ENCODE results near the gene POC1B.

DNA sequence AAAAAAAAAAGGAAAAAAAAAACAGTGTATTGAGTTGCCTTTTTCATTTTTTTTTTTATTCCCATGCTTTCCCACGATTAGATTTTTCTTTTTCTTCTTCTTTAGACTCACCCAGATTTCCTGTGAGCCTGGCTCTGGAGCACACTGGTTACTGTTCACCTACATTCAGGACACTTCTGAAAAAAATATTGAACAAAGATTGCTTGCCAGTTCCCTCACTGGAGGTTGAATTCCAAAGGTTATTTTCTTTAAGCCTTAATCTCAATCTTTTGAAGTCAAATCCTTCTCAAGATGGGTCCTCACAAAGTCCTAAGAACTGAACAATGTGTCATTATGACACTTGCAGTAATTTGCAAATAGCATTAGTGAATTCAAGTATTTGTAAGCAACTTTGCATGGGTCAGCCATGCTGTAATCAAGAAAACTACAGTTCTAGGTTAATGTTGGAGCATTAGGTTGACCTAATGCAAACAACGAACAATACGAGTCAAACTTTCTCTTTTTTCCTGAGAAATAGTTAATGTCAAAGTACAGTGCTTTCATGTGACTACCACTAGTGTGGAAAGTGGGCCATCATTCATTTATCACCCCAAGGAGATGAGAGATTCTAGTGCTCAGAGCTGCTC, 124.3 kb downstream of the POC1B start:
- TF ChIP-seq, protein P1, sequence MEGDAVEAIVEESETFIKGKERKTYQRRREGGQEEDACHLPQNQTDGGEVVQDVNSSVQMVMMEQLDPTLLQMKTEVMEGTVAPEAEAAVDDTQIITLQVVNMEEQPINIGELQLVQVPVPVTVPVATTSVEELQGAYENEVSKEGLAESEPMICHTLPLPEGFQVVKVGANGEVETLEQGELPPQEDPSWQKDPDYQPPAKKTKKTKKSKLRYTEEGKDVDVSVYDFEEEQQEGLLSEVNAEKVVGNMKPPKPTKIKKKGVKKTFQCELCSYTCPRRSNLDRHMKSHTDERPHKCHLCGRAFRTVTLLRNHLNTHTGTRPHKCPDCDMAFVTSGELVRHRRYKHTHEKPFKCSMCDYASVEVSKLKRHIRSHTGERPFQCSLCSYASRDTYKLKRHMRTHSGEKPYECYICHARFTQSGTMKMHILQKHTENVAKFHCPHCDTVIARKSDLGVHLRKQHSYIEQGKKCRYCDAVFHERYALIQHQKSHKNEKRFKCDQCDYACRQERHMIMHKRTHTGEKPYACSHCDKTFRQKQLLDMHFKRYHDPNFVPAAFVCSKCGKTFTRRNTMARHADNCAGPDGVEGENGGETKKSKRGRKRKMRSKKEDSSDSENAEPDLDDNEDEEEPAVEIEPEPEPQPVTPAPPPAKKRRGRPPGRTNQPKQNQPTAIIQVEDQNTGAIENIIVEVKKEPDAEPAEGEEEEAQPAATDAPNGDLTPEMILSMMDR (IDR thresholded peaks at IDR 0.05 in 4 of 5, conservative IDR thresholded peaks at IDR 0.05 in 1 of 5): no peak
- TF ChIP-seq POLR2A (IDR thresholded peaks at IDR 0.05): no peak
